Fibroblast of peridontal ligament (primary cell): ENCODE data around the gene OR2F2.

Experiments used
- DNase-seq: peaks from one replicate; pipeline ENCODE4 v3.0.0-alpha.2; 2010; ENCODE audit errors: extremely low read depth

OR2F2 gene

GRCh38 chr7:143978585-143978984 lies 43.6 kb downstream of the OR2F2 start:
- no peak for DNase-seq

GRCh38 chr7:143979359-143979758 lies 44.3 kb downstream of the OR2F2 start:
- DNase-seq, result peak; percentile 57

- no peak for DNase-seq
Measured at GRCh38 chr7:143979998-143980397, 45.0 kb downstream of the OR2F2 start.

- DNase-seq, result no peak
Measured at GRCh38 chr7:143980746-143981510, 45.9 kb downstream of the OR2F2 start.

GRCh38 chr7:143983960-143984359 lies 48.9 kb downstream of the OR2F2 start:
- DNase-seq, result no peak
